B cell (primary cell): Measurements from ENCODE around the gene CNGA1. TPM values are rescaled to one million over a fixed set of nuclear protein-coding genes. Genes with fewer than 3 reads are reported as not detected.
"Not testable (repeated sequence)": the region's sequence is repeated elsewhere in the genome, so short reads cannot be mapped to it uniquely, and the experiment has no call there.

Source experiments
- ATAC-seq: fragments of 200-7000 bp; cut with Tn5 transposase; one replicate; pipeline ENCODE4 v1.10.0; 2021; ENCODE audit warnings: low read depth, mild to moderate bottlenecking, moderate number of reproducible peaks, moderate library complexity
- CTCF ChIA-PET: fragments of 350-600 bp; sonication (Branson Sonifier 250); formaldehyde crosslinking; loops from one replicate; lab custom pipeline; 2021; ENCODE audit warnings: antibody characterized with exemption, inconsistent platforms; lab: Charles Lee
- POLR2A ChIA-PET: fragments of 350-600 bp; sonication (Branson Sonifier 250); formaldehyde crosslinking; loops from one replicate; lab custom pipeline; 2021; ENCODE audit warnings: antibody characterized with exemption; lab: Charles Lee
- DNase-seq: peaks from one replicate; pipeline ENCODE4 v3.0.0; 2013
- H2AFZ ChIP-seq: 2 replicates; pipeline ENCODE4 v1.6.1; 2012; ENCODE audit warnings: mild to moderate bottlenecking, low read depth, low read length; ENCODE audit not compliant: insufficient read depth, poor library complexity, severe bottlenecking
- H3K27ac ChIP-seq, 2 donors: 1 replicate in 1 of 2; 2 replicates in 1 of 2; pipeline ENCODE4 v1.5.1; 2012 to 2013; ENCODE audit warnings: low read length in 2 of 2, mild to moderate bottlenecking in 2 of 2, moderate library complexity in 1 of 2
- H3K27me3 ChIP-seq, 4 experiments: fragments of 200-600 bp in 1 of 4; sonication (generic) in 1 of 4; replicated peaks in 1 of 4; 1 replicate in 2 of 4; 2 replicates in 2 of 4; pipeline versions ENCODE4 v1.6.1 to v1.7.0; 2013 to 2016; ENCODE audit warnings: low read length in 3 of 4, mild to moderate bottlenecking in 2 of 4, mixed read lengths in 1 of 4, moderate library complexity in 1 of 4; ENCODE audit not compliant: insufficient read depth in 4 of 4, control insufficient read depth in 3 of 4; ENCODE audit errors: control extremely low read depth in 1 of 4
- H3K36me3 ChIP-seq, 2 experiments: replicated peaks in 1 of 2; 1 replicate in 1 of 2; 2 replicates in 1 of 2; pipeline versions ENCODE4 v1.6.1 to v1.7.1; 2013; ENCODE audit warnings: low read length in 1 of 2; ENCODE audit not compliant: insufficient read depth in 2 of 2, control insufficient read depth in 1 of 2; ENCODE audit errors: control extremely low read depth in 1 of 2, extremely low read depth in 1 of 2
- H3K4me1 ChIP-seq, 2 donors: fragments of 200-600 bp in 1 of 2; sonication (generic) in 1 of 2; 1 replicate in 1 of 2; 2 replicates in 1 of 2; pipeline versions ENCODE4 v1.5.1 to v1.6.1; 2013 to 2017; ENCODE audit warnings: low read length in 2 of 2; ENCODE audit not compliant: control insufficient read depth in 2 of 2, insufficient read depth in 2 of 2
- H3K4me2 ChIP-seq: replicated peaks from 2 replicates; pipeline ENCODE3; 2012; ENCODE audit warnings: mild to moderate bottlenecking, low read depth, low read length; ENCODE audit not compliant: poor library complexity, severe bottlenecking
- H3K4me3 ChIP-seq, 5 experiments: fragments of 200-600 bp in 1 of 5; sonication (generic) in 1 of 5; 1 replicate in 3 of 5; 2 replicates in 2 of 5; pipeline versions ENCODE4 v1.5.1 to v1.7.0; 2011 to 2016; ENCODE audit warnings: low read length in 4 of 5, mild to moderate bottlenecking in 4 of 5, low read depth in 2 of 5, control low read depth in 1 of 5, moderate library complexity in 1 of 5; ENCODE audit not compliant: insufficient read depth in 1 of 5; ENCODE audit errors: control extremely low read depth in 1 of 5, extremely low read depth in 1 of 5
- H3K79me2 ChIP-seq: fragments of 200-600 bp; sonication (generic); one replicate; pipeline ENCODE4 v1.6.0; 2016; ENCODE audit warnings: low read length; ENCODE audit not compliant: control insufficient read depth, insufficient read depth
- H3K9ac ChIP-seq: fragments of 200-600 bp; sonication (generic); 2 replicates; pipeline ENCODE4 v1.6.1; 2017; ENCODE audit warnings: mild to moderate bottlenecking, low read length, moderate library complexity
- H3K9me3 ChIP-seq, 3 donors: one replicate each; pipeline versions ENCODE4 v1.6.1 to v1.7.1; 2013; ENCODE audit warnings: low read length in 2 of 3; ENCODE audit not compliant: control insufficient read depth in 2 of 3, insufficient read depth in 1 of 3; ENCODE audit errors: control extremely low read depth in 1 of 3
- H4K20me1 ChIP-seq: 2 replicates; pipeline ENCODE4 v1.6.0; 2012; ENCODE audit warnings: mild to moderate bottlenecking, low read length; ENCODE audit not compliant: insufficient read depth, control insufficient read depth, poor library complexity, severe bottlenecking
- H3K27ac Mint-ChIP-seq: one replicate; pipeline ENCODE4 v1.8.0; 2021; ENCODE audit warnings: mixed read lengths
- H3K27me3 Mint-ChIP-seq: one replicate; pipeline ENCODE4 v1.8.0; 2021; ENCODE audit warnings: mixed read lengths
- H3K4me1 Mint-ChIP-seq: one replicate; pipeline ENCODE4 v1.8.0; 2021; ENCODE audit warnings: mixed read lengths
- H3K4me3 Mint-ChIP-seq: one replicate; pipeline ENCODE4 v1.8.0; 2021; ENCODE audit warnings: mixed read lengths
- H3K9me3 Mint-ChIP-seq: one replicate; pipeline ENCODE4 v1.8.0; 2022; ENCODE audit warnings: mixed read lengths; ENCODE audit not compliant: insufficient read depth
- CTCF ChIP-seq: fragments of 200-600 bp; IDR thresholded peaks from one replicate; pipeline ENCODE4 v1.8.0; 2022; ENCODE audit warnings: antibody characterized with exemption, mild to moderate bottlenecking
- EZH2 ChIP-seq: IDR thresholded peaks from 2 replicates; pipeline ENCODE4 v1.6.1; 2012; ENCODE audit warnings: borderline replicate concordance, low read depth, mild to moderate bottlenecking, moderate library complexity, low read length; ENCODE audit not compliant: insufficient read depth, poor library complexity, severe bottlenecking
- WGBS: methylation state at CpG from one replicate; pipeline ENCODE4 v1.1.5; 2013; ENCODE audit warnings: missing lambda C conversion rate; ENCODE audit not compliant: insufficient coverage; 5-methylcytosine and 5-hydroxymethylcytosine counted together
- intact Hi-C: fragments of 100-400 bp; cut with micrococcal nuclease; formaldehyde crosslinking; loops from one replicate; pipeline ENCODE4 v1.10.0; 2022
- polyA plus RNA-seq: library from polyadenylated mRNA; depleted of rRNA; stranded (reverse); fragments of >200 nt; gene quantifications from 2 replicates; pipeline ENCODE4 v1.2.3, GENCODE V29; 2012
- total RNA-seq, 2 donors: library from RNA; stranded (reverse); fragments of 120-200 nt in 1 of 2; gene quantifications; 1 replicate in 1 of 2; 2 replicates in 1 of 2; pipeline versions ENCODE4 v1.2.3 to v1.2.4, GENCODE V29; 2013 to 2022

CNGA1 gene
- total and polyA plus RNA-seq, 2 donors (not counting 1 experiment from before 2014, with no cell fraction given), result not detected

GRCh38 chr4:47926667-47927258 lies 89.7 kb downstream of the CNGA1 start:
- peak overlapping the region; percentile 44 for H2AFZ ChIP-seq
- H3K4me1 Mint-ChIP-seq, result peaks cover 22% of the 10 kb centered on the region
- H3K4me3 Mint-ChIP-seq, result peak overlapping the region; percentile 40
- peaks cover 0 to 12% (median 8%) of the 10 kb centered on the region in 3 donors for H3K9me3 ChIP-seq
- no peaks in the 10 kb centered on the region for H3K9me3 Mint-ChIP-seq
- H3K79me2 ChIP-seq, result no peaks in the 10 kb centered on the region
- H3K36me3 ChIP-seq, result no peaks in the 10 kb centered on the region
- no peak overlapping the region for H3K9ac ChIP-seq
- WGBS, result 12% methylated on average over 14 of the region's 15 CpGs
- POLR2A ChIA-PET, result no interaction called here
- no peaks in the 10 kb centered on the region for H4K20me1 ChIP-seq
- H3K27me3 Mint-ChIP-seq, result peaks cover 13% of the 10 kb centered on the region
- H3K27ac ChIP-seq, result no peak overlapping the region
- DNase-seq, result peak; percentile 61
- no peak overlapping the region for H3K4me3 ChIP-seq
- ATAC-seq, result peak; percentile 77
- H3K27ac Mint-ChIP-seq, result no peak overlapping the region
- TF ChIP-seq CTCF, result peak; percentile 77
- no peak for TF ChIP-seq EZH2
- H3K4me2 ChIP-seq, result peak overlapping the region; percentile 53
- H3K4me1 ChIP-seq, result peaks cover 6 to 14% of the 10 kb centered on the region in 2 donors
- peaks cover 0 to 6% (median 1%) of the 10 kb centered on the region in 4 experiments for H3K27me3 ChIP-seq
- intact Hi-C loops, result loop anchor here (1.0 kb wide), 1 partner anchor 161 kb away; no protein-coding TSS in a partner anchor
- CTCF ChIA-PET, result interaction anchor here (1.0 to 3.3 kb wide), 7 partner anchors 7 to 214 kb away, joined by 3 to 13 read pairs (median 4); partner anchors contain the start of gene NFXL1

- H3K4me3 Mint-ChIP-seq, H3K4me1 ChIP-seq, POLR2A ChIA-PET, ATAC-seq, H2AFZ ChIP-seq, H3K79me2 ChIP-seq, H3K27me3 ChIP-seq, H3K9ac ChIP-seq, H3K4me3 ChIP-seq, H4K20me1 ChIP-seq, intact Hi-C loops, H3K4me2 ChIP-seq, H3K36me3 ChIP-seq, H3K9me3 Mint-ChIP-seq: not testable (repeated sequence)
- Histone ChIP-seq H3K27ac (peak overlapping the region; percentile 51 to 72), H3K9me3 (peaks cover 0 to 12% (median 8%) of the 10 kb centered on the region in 3 donors)
- CTCF ChIA-PET, result interaction anchor here (3.3 kb wide), 1 partner anchor 11 kb away, joined by 13 read pairs; no protein-coding TSS in a partner anchor
- Mint-ChIP-seq H3K27me3 (peaks cover 17% of the 10 kb centered on the region), H3K27ac (peak overlapping the region; percentile 46), H3K4me1 (peaks cover 14% of the 10 kb centered on the region)
- 0% methylated on average over 7 of the region's 8 CpGs for WGBS
- peak; percentile 57 for DNase-seq
Observed at GRCh38 chr4:47923261-47923608, 93.2 kb downstream of the CNGA1 start.

- DNase-seq, result peak; percentile 44
- H3K4me1 ChIP-seq, H4K20me1 ChIP-seq, H3K27me3 ChIP-seq, intact Hi-C loops, CTCF ChIA-PET, H3K4me3 ChIP-seq, H3K36me3 ChIP-seq, POLR2A ChIA-PET, ATAC-seq, H3K4me3 Mint-ChIP-seq, H3K4me2 ChIP-seq, H3K79me2 ChIP-seq, H3K9ac ChIP-seq, H2AFZ ChIP-seq, H3K27ac ChIP-seq, H3K9me3 Mint-ChIP-seq: not testable (repeated sequence)
- peaks cover 14% of the 10 kb centered on the region for H3K27me3 Mint-ChIP-seq
- peaks cover 0 to 12% (median 8%) of the 10 kb centered on the region in 3 donors for H3K9me3 ChIP-seq
- 69% methylated on average over 13 of the region's 17 CpGs for WGBS
- peaks cover 14% of the 10 kb centered on the region for H3K4me1 Mint-ChIP-seq
- H3K27ac Mint-ChIP-seq, result peak overlapping the region; percentile 26
Observed at GRCh38 chr4:47922436-47923260, 93.8 kb downstream of the CNGA1 start.
